Psoas muscle (tissue), 8 donors: ENCODE measurements around the gene PPIA. TPM values are rescaled to one million over a fixed set of nuclear protein-coding genes. Genes with fewer than 3 reads are reported as not detected.

Experiments
- ATAC-seq, 4 donors: fragments of 200-7000 bp; cut with Tn5 transposase; one replicate each; pipeline ENCODE4 v1.9.1; 2020; ENCODE audit warnings: moderate library complexity in 3 of 4, mild to moderate bottlenecking in 2 of 4
- DNase-seq, 2 donors: peaks; one replicate each; pipeline ENCODE4 v3.0.0-alpha.2; 2020
- H3K27ac ChIP-seq: fragments of 200-600 bp; one replicate; pipeline ENCODE4 v1.8.0; 2022
- H3K27me3 ChIP-seq, 3 donors: fragments of 200-600 bp in 1 of 3; one replicate each; pipeline versions ENCODE4 v1.6.1 to v1.8.0; 2013 to 2022; ENCODE audit warnings: low read length in 2 of 3, mild to moderate bottlenecking in 2 of 3, moderate library complexity in 1 of 3; ENCODE audit not compliant: insufficient read depth in 3 of 3
- H3K36me3 ChIP-seq, 2 donors: fragments of 200-600 bp in 1 of 2; one replicate each; pipeline versions ENCODE4 v1.6.1 to v1.8.0; 2013 to 2022; ENCODE audit warnings: low read depth in 1 of 2, mild to moderate bottlenecking in 1 of 2, moderate library complexity in 1 of 2; ENCODE audit not compliant: insufficient read depth in 1 of 2
- H3K4me1 ChIP-seq: fragments of 200-600 bp; one replicate; pipeline ENCODE4 v1.8.0; 2022
- H3K4me3 ChIP-seq: fragments of 200-600 bp; one replicate; pipeline ENCODE4 v1.8.0; 2022; ENCODE audit warnings: mild to moderate bottlenecking
- H3K9me3 ChIP-seq: fragments of 200-600 bp; one replicate; pipeline ENCODE4 v1.8.0; 2022
- WGBS, 3 donors: extraction: QIAGEN DNeasy Blood & Tissue Kit; methylation state at CpG; one replicate each; pipeline versions ENCODE4 v1.1.6 to v1.1.7; 2013; 5-methylcytosine and 5-hydroxymethylcytosine counted together
- intact Hi-C, 2 donors: fragments of 100-400 bp; cut with DNase I; formaldehyde crosslinking; loops; one replicate each; pipeline versions ENCODE4 v1.11.0 to v1.14.2; 2022
- polyA plus RNA-seq, 3 donors: library from polyadenylated mRNA; stranded (reverse); fragments of 200-250 nt; gene quantifications; one replicate each; pipeline ENCODE4 v1.2.3, GENCODE V29; 2013
- total RNA-seq, 4 donors: library from RNA; stranded (reverse); fragmentation: NEBNext Ultra II Directional in 2 of 4; extraction: Animal tissue kit (Norgen Biotek cat#: 25700) in 2 of 4; gene quantifications; one replicate each; pipeline versions ENCODE4 v1.2.1 to v1.2.4, GENCODE V29; 2021 to 2023
- TF ChIP-seq, protein P1 (sequence below): fragments of 200-600 bp; IDR thresholded peaks from one replicate; pipeline ENCODE4 v1.8.0; 2022; ENCODE audit warnings: antibody characterized with exemption
- donor health status: healthy with polysubstance abuse.
- donor health status: DM: no; HTN: no; CAD: no; lungs with moderate emphysema.
- donor health status: Bipolar disorder and iron deficiency.
- donor health status: healthy.
- donor health status: DM: yes; HTN: yes; CAD: no.
- donor health status: DM: no; HTN: no; CAD: no.
- donor health status: DM: no; HTN: no; CAD: no.
- donor health status: DM: yes; HTN: yes; CAD: no.

PPIA gene
- total and polyA plus RNA-seq, 7 donors: 251 to 3,448 (median 725) TPM

DNA sequence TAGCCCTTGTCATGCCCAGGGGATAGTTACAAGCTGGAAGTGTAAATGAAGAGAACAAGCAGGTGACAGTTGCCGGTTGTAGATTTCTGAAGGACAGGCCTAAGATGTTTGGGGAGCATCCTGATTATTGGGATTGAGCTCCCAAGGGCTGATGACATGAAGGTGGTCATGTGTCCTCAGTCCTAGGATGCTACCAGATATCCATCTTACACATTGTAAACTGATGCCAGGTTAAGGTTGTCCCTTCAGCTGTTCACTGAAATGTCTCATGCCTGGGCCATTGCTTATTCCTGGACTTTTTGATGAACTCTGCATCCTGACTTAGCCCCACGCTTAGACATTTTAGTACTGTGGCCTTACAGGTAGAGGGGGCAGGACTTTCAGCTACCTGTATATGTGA is 46.5 kb upstream of the PPIA start:
- 65 to 81% (median 69%) methylated on average over 2 of the region's 2 CpGs for WGBS, 3 donors
- intact Hi-C loops: loop anchor here (5.0 to 10.0 kb wide), 4 partner anchors 42 to 155 kb away; partner anchors contain the start of gene OGDH (in 1 of the 2)
- no peak for ATAC-seq
- no peak for DNase-seq
- Histone ChIP-seq H3K4me1 (peaks cover 17% of the 10 kb centered on the region), H3K9me3 (no peaks in the 10 kb centered on the region), H3K36me3 (peaks cover 0 to 5% of the 10 kb centered on the region in 2 donors), H3K4me3 (peak overlapping the region; percentile 91), H3K27me3 (no peaks in the 10 kb centered on the region), H3K27ac (no peak overlapping the region)
- TF ChIP-seq, protein P1, sequence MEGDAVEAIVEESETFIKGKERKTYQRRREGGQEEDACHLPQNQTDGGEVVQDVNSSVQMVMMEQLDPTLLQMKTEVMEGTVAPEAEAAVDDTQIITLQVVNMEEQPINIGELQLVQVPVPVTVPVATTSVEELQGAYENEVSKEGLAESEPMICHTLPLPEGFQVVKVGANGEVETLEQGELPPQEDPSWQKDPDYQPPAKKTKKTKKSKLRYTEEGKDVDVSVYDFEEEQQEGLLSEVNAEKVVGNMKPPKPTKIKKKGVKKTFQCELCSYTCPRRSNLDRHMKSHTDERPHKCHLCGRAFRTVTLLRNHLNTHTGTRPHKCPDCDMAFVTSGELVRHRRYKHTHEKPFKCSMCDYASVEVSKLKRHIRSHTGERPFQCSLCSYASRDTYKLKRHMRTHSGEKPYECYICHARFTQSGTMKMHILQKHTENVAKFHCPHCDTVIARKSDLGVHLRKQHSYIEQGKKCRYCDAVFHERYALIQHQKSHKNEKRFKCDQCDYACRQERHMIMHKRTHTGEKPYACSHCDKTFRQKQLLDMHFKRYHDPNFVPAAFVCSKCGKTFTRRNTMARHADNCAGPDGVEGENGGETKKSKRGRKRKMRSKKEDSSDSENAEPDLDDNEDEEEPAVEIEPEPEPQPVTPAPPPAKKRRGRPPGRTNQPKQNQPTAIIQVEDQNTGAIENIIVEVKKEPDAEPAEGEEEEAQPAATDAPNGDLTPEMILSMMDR: no peak

- 85 to 96% (median 93%) methylated on average over 3 of the region's 3 CpGs for WGBS, 3 donors
- H3K4me3 ChIP-seq: no peak overlapping the region
Measured at GRCh38 chr7:44750424-44750823, 46.1 kb upstream of the PPIA start.

GRCh38 chr7:44750921-44751571 is 45.4 kb upstream of the PPIA start:
- TF ChIP-seq, protein P1: no peak
- no peak overlapping the region for H3K4me3 ChIP-seq
- intact Hi-C loops: loop anchor here (5.0 to 10.0 kb wide), 2 partner anchors 41 to 156 kb away; no protein-coding TSS in a partner anchor
- ATAC-seq (no peak), DNase-seq (no peak)
- no peak overlapping the region for H3K27ac ChIP-seq
- H3K9me3 ChIP-seq: no peaks in the 10 kb centered on the region
- no peaks in the 10 kb centered on the region for H3K27me3 ChIP-seq
- 42 to 59% (median 48%) methylated on average over 6 of the region's 6 CpGs for WGBS, 3 donors
- peaks cover 24% of the 10 kb centered on the region for H3K4me1 ChIP-seq
- peaks cover 0 to 5% of the 10 kb centered on the region in 2 donors for H3K36me3 ChIP-seq

More at GRCh38 chr7:44750424-44750823, 46.1 kb upstream of the PPIA start:
- Histone ChIP-seq H3K27ac (no peak overlapping the region), H3K36me3 (peaks cover 0 to 5% of the 10 kb centered on the region in 2 donors), H3K27me3 (no peaks in the 10 kb centered on the region), H3K9me3 (no peaks in the 10 kb centered on the region), H3K4me1 (peaks cover 21% of the 10 kb centered on the region)
- TF ChIP-seq, protein P1: no peak
- no peak for ATAC-seq
- intact Hi-C loops: loop anchor here (5.0 to 10.0 kb wide), 2 partner anchors 42 to 156 kb away; no protein-coding TSS in a partner anchor
- no peak for DNase-seq

DNA sequence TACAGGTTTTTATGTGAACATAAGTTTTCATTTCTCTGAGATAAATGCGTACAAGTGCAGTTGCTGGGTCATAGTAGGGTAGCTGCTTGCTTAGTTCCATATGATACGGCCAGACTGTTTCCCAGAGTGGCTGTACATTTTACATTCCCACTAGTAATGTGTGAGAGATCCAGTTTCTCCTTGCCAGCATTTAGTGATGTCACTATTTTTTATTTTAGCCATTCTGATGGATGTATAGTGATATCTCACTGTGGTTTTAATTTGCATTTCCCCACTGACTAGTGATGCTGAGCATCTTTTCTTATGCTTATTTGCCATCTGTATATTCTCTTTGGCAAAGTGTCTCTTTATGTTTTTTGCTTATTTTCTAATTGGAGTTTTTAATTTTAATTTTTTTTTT is 43.7 kb upstream of the PPIA start:
- TF ChIP-seq, protein P1: no peak
- Histone ChIP-seq H3K27me3 (no peaks in the 10 kb centered on the region), H3K36me3 (peaks cover 0 to 15% of the 10 kb centered on the region in 2 donors), H3K9me3 (no peaks in the 10 kb centered on the region), H3K27ac (no peak overlapping the region), H3K4me3 (no peak overlapping the region), H3K4me1 (peaks cover 24% of the 10 kb centered on the region)
- WGBS, 3 donors: 88 to 93% (median 92%) methylated on average over 2 of the region's 2 CpGs
- intact Hi-C loops: loop anchor here (5.0 to 10.0 kb wide), 2 partner anchors 39 to 158 kb away; no protein-coding TSS in a partner anchor
- ATAC-seq (no peak), DNase-seq (no peak)
